Neural progenitor cell (in vitro differentiated cells): ENCODE measurements around the gene GNA14. TPM values are rescaled to one million over a fixed set of nuclear protein-coding genes. Genes with fewer than 3 reads are reported as not detected.
A peak's percentile ranks its signal among the peaks of the same experiment; 100 is the strongest.

Source experiments
- DNase-seq: peaks from one replicate; pipeline ENCODE4 v3.0.0-alpha.2; 2016; ENCODE audit warnings: low spot score
- H2AFZ ChIP-seq: fragments of 200-600 bp; sonication (generic); replicated peaks from 2 replicates; pipeline ENCODE4 v1.6.1; 2016; ENCODE audit warnings: antibody characterized with exemption
- H3F3A ChIP-seq: fragments of 200-600 bp; sonication (generic); 2 replicates; pipeline ENCODE4 v1.6.1; 2016; ENCODE audit warnings: antibody characterized with exemption, low read depth
- H3K27ac ChIP-seq: fragments of 200-600 bp; sonication (generic); 2 replicates; pipeline ENCODE4 v1.5.1; 2016; ENCODE audit warnings: mild to moderate bottlenecking
- H3K27me3 ChIP-seq: fragments of 200-600 bp; sonication (generic); 2 replicates; pipeline ENCODE4 v1.6.1; 2016; ENCODE audit warnings: mild to moderate bottlenecking, moderate library complexity
- H3K36me3 ChIP-seq: fragments of 200-600 bp; sonication (generic); 2 replicates; pipeline ENCODE4 v1.5.1; 2016
- H3K4me1 ChIP-seq: fragments of 200-600 bp; sonication (generic); 2 replicates; pipeline ENCODE4 v1.6.1; 2016; ENCODE audit warnings: mixed run types
- H3K4me2 ChIP-seq: fragments of 200-600 bp; sonication (generic); 2 replicates; pipeline ENCODE4 v1.6.1; 2016
- H3K4me3 ChIP-seq: fragments of 200-600 bp; sonication (generic); 2 replicates; pipeline ENCODE4 v1.5.1; 2016
- H3K79me2 ChIP-seq: fragments of 200-600 bp; sonication (generic); 2 replicates; pipeline ENCODE4 v1.6.1; 2016; ENCODE audit warnings: low read depth
- H3K9ac ChIP-seq: fragments of 200-600 bp; sonication (generic); 2 replicates; pipeline ENCODE4 v1.6.1; 2016
- H3K9me3 ChIP-seq: fragments of 200-600 bp; sonication (generic); 2 replicates; pipeline ENCODE4 v1.5.1; 2016; ENCODE audit warnings: low read depth
- H4K20me1 ChIP-seq: fragments of 200-600 bp; sonication (generic); 2 replicates; pipeline ENCODE4 v1.6.1; 2016; ENCODE audit warnings: low read depth
- H3K27ac Mint-ChIP-seq: 3 replicates; pipeline ENCODE4 v1.8.0; 2021; ENCODE audit warnings: mixed read lengths
- H3K27me3 Mint-ChIP-seq: 2 replicates; pipeline ENCODE4 v1.8.0; 2022; ENCODE audit warnings: low read depth, mild to moderate bottlenecking, inconsistent platforms, moderate library complexity, mixed read lengths; ENCODE audit not compliant: insufficient read depth
- H3K36me3 Mint-ChIP-seq: 3 replicates; pipeline ENCODE4 v1.8.0; 2021; ENCODE audit warnings: mixed read lengths
- H3K4me1 Mint-ChIP-seq: 3 replicates; pipeline ENCODE4 v1.8.0; 2021; ENCODE audit warnings: mixed read lengths
- H3K4me3 Mint-ChIP-seq: 3 replicates; pipeline ENCODE4 v1.8.0; 2021; ENCODE audit warnings: mild to moderate bottlenecking, moderate library complexity, mixed read lengths
- H3K9me3 Mint-ChIP-seq: 3 replicates; pipeline ENCODE4 v1.8.0; 2020; ENCODE audit warnings: mixed read lengths
- EZH2 ChIP-seq: fragments of 200-600 bp; sonication (generic); IDR thresholded peaks from 2 replicates; pipeline ENCODE4 v1.6.1; 2017; ENCODE audit warnings: antibody characterized with exemption, mild to moderate bottlenecking, moderate library complexity
- EZH2phosphoT487 ChIP-seq: fragments of 200-600 bp; sonication (generic); IDR thresholded peaks from 2 replicates; pipeline ENCODE4 v1.6.1; 2017; ENCODE audit warnings: antibody characterized with exemption
- total RNA-seq: library from RNA; depleted of rRNA; stranded (reverse); fragments of >200 nt; gene quantifications from 2 replicates; pipeline ENCODE4 v1.2.3, GENCODE V29; 2015; ENCODE audit warnings: low replicate concordance
- TF ChIP-seq, protein P1 (sequence below): fragments of 200-600 bp; sonication (generic); IDR thresholded peaks from 2 replicates; pipeline ENCODE4 v1.5.1; 2017; ENCODE audit warnings: antibody characterized with exemption, mild to moderate bottlenecking

GNA14 gene
- total RNA-seq, 1 donor from 2014 or later: not detected

DNA sequence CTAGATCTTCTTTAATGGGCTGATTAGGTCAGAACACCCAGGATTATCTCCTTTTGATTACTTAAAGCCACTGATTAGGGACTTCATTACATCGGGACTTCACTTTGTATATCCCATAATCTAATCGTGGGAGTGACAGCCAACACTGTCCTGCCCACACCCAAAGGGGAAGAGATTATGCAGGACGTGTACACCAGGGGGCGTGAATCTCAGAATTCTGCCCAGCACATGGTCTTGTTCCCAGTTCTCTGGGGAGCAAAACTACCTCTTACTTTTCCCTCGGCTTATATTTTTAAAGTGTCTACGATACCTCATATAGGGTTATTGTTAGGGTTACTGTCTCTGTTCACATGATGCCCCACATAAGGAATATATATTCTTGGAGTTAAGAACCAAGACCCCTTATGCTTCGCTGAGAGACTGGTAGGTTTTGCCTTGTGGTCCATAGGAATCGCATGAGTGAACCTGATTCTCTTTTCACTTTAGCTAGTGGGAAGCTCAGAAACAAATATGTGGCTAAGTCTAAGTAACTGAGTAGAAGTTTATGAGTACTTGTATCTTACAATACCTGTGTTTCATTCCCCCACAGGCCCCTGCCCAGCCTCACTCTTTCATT lies 192.7 kb downstream of the GNA14 start:
- Histone ChIP-seq H3K9ac (no peak overlapping the region), H3K27me3 (no peaks in the 10 kb centered on the region), H3K79me2 (no peaks in the 10 kb centered on the region), H3F3A (peaks cover 5% of the 10 kb centered on the region), H3K27ac (no peak overlapping the region), H3K36me3 (no peaks in the 10 kb centered on the region), H3K4me2 (no peak overlapping the region), H3K4me1 (no peaks in the 10 kb centered on the region), H4K20me1 (no peaks in the 10 kb centered on the region), H2AFZ (no peak overlapping the region), H3K9me3 (no peaks in the 10 kb centered on the region), H3K4me3 (no peak overlapping the region)
- Mint-ChIP-seq H3K9me3 (peaks cover 10% of the 10 kb centered on the region), H3K4me3 (no peak overlapping the region), H3K4me1 (peaks cover 5% of the 10 kb centered on the region), H3K36me3 (no peaks in the 10 kb centered on the region), H3K27ac (no peak overlapping the region), H3K27me3 (peaks cover 3% of the 10 kb centered on the region)
- DNase-seq: no peak
- TF ChIP-seq, protein P1, sequence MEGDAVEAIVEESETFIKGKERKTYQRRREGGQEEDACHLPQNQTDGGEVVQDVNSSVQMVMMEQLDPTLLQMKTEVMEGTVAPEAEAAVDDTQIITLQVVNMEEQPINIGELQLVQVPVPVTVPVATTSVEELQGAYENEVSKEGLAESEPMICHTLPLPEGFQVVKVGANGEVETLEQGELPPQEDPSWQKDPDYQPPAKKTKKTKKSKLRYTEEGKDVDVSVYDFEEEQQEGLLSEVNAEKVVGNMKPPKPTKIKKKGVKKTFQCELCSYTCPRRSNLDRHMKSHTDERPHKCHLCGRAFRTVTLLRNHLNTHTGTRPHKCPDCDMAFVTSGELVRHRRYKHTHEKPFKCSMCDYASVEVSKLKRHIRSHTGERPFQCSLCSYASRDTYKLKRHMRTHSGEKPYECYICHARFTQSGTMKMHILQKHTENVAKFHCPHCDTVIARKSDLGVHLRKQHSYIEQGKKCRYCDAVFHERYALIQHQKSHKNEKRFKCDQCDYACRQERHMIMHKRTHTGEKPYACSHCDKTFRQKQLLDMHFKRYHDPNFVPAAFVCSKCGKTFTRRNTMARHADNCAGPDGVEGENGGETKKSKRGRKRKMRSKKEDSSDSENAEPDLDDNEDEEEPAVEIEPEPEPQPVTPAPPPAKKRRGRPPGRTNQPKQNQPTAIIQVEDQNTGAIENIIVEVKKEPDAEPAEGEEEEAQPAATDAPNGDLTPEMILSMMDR: peak; percentile 52
- no peak for TF ChIP-seq EZH2

GRCh38 chr9:77454663-77455062 lies 193.5 kb downstream of the GNA14 start:
- Histone ChIP-seq H3K4me2 (no peak overlapping the region), H3K36me3 (no peaks in the 10 kb centered on the region), H3K27me3 (no peaks in the 10 kb centered on the region), H3K79me2 (no peaks in the 10 kb centered on the region), H3K4me1 (no peaks in the 10 kb centered on the region), H3K4me3 (no peak overlapping the region), H3K9me3 (no peaks in the 10 kb centered on the region), H2AFZ (no peak overlapping the region), H3K27ac (no peak overlapping the region), H4K20me1 (no peaks in the 10 kb centered on the region), H3K9ac (no peak overlapping the region), H3F3A (peaks cover 5% of the 10 kb centered on the region)
- Mint-ChIP-seq H3K27me3 (peaks cover 3% of the 10 kb centered on the region), H3K36me3 (no peaks in the 10 kb centered on the region), H3K27ac (no peak overlapping the region), H3K9me3 (peaks cover 12% of the 10 kb centered on the region), H3K4me1 (peaks cover 5% of the 10 kb centered on the region), H3K4me3 (no peak overlapping the region)
- DNase-seq: no peak
- no peak for TF ChIP-seq EZH2
- TF ChIP-seq, protein P1: no peak

DNA sequence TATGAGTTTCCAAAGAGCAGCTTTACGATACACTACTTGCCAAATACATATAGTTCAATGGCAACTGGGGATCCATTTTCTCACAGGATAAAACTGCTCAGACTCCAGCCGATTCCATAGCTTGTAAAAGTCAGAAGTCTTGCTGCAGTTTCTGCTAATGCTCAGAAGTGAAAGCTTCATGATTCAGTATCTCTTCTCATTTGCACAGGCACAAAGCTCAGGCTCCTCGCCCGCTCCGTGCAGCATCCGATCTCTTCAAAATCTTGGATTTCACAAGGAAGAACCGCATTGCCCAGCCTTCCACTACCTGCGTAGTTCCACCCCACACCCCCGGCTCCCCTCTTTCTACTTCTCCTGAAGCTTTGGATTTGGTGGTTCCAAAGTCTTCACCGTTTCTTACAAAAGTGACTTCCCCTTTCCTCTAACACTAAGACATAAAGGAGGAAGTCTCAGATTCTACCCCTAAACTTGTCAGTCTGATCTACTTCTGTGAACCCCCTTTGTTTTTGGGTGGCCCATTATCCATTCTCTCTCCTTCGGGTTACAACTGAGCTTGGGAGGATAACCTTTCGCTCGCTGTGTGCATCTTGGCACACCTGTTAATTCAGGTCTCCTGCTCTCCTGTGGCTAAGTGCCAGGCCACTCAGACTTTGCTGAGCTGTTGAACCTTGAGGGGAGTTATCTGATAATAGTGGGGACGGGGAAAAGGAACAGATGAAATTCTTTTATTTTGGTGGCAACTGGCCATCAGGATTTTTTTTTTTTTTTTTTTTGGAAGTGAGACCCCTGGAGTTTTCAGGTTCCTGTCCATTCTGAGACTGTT lies 194.1 kb downstream of the GNA14 start:
- no peak overlapping the region for H3K4me3 Mint-ChIP-seq
- DNase-seq: no peak
- Histone ChIP-seq H3K4me3 (no peak overlapping the region), H3K4me2 (no peak overlapping the region), H3K79me2 (no peaks in the 10 kb centered on the region), H3K27me3 (no peaks in the 10 kb centered on the region), H3K27ac (no peak overlapping the region), H3K4me1 (no peaks in the 10 kb centered on the region), H4K20me1 (no peaks in the 10 kb centered on the region), H2AFZ (peak overlapping the region; percentile 44), H3K9ac (no peak overlapping the region), H3F3A (peaks cover 5% of the 10 kb centered on the region), H3K36me3 (no peaks in the 10 kb centered on the region), H3K9me3 (no peaks in the 10 kb centered on the region)
- peaks cover 3% of the 10 kb centered on the region for H3K27me3 Mint-ChIP-seq
- H3K27ac Mint-ChIP-seq: no peak overlapping the region
- TF ChIP-seq EZH2phosphoT487: no peak
- TF ChIP-seq EZH2: no peak
- TF ChIP-seq, protein P1: no peak
- no peaks in the 10 kb centered on the region for H3K36me3 Mint-ChIP-seq
- H3K9me3 Mint-ChIP-seq: peaks cover 12% of the 10 kb centered on the region
- H3K4me1 Mint-ChIP-seq: peaks cover 5% of the 10 kb centered on the region
